Liver (tissue), 9 donors: Measurements from ENCODE around the gene ANO4. TPM values are rescaled to one million over a fixed set of nuclear protein-coding genes. Genes with fewer than 3 reads are reported as not detected.

Source experiments
- DNase-seq: peaks from one replicate; pipeline ENCODE4 v3.0.0-alpha.2; 2017; ENCODE audit warnings: low spot score
- H3K27ac ChIP-seq, 2 donors: one replicate each; pipeline ENCODE4 v1.7.0; 2013; ENCODE audit warnings: inconsistent platforms in 2 of 2, low read length in 2 of 2, control low read depth in 1 of 2, low read depth in 1 of 2, mild to moderate bottlenecking in 1 of 2
- H3K27me3 ChIP-seq, 4 donors: one replicate each; pipeline versions ENCODE4 v1.6.1 to v1.7.0; 2013; ENCODE audit warnings: low read length in 3 of 4, inconsistent platforms in 1 of 4, mild to moderate bottlenecking in 1 of 4, moderate library complexity in 1 of 4; ENCODE audit not compliant: control insufficient read depth in 4 of 4, insufficient read depth in 4 of 4
- H3K36me3 ChIP-seq, 4 donors: one replicate each; pipeline versions ENCODE4 v1.6.1 to v1.7.0; 2013; ENCODE audit warnings: low read length in 3 of 4, mild to moderate bottlenecking in 3 of 4, low read depth in 1 of 4, moderate library complexity in 1 of 4; ENCODE audit not compliant: control insufficient read depth in 4 of 4, insufficient read depth in 3 of 4
- H3K4me1 ChIP-seq, 4 donors: one replicate each; pipeline versions ENCODE4 v1.6.1 to v1.7.0; 2013; ENCODE audit warnings: low read length in 3 of 4, mild to moderate bottlenecking in 3 of 4, moderate library complexity in 1 of 4; ENCODE audit not compliant: control insufficient read depth in 4 of 4, insufficient read depth in 4 of 4
- H3K4me3 ChIP-seq, 3 donors: one replicate each; pipeline versions ENCODE4 v1.6.1 to v1.7.0; 2013; ENCODE audit warnings: low read length in 3 of 3, control low read depth in 1 of 3, low read depth in 1 of 3, mild to moderate bottlenecking in 1 of 3
- H3K9ac ChIP-seq, 2 donors: one replicate each; pipeline ENCODE4 v1.7.0; 2013; ENCODE audit warnings: low read length in 2 of 2, mild to moderate bottlenecking in 2 of 2, moderate library complexity in 2 of 2, control low read depth in 1 of 2, low read depth in 1 of 2
- H3K9me3 ChIP-seq, 4 donors: one replicate each; pipeline versions ENCODE4 v1.6.1 to v1.7.0; 2013; ENCODE audit warnings: low read length in 3 of 4; ENCODE audit not compliant: control insufficient read depth in 4 of 4
- ATF3 ChIP-seq: IDR thresholded peaks from 2 replicates; pipeline ENCODE4 v1.6.1; 2016; ENCODE audit warnings: antibody characterized with exemption
- CTCF ChIP-seq: fragments of 150-350 bp; IDR thresholded peaks from 2 replicates; pipeline ENCODE4 v1.5.1; 2017; ENCODE audit warnings: improper control_type of control experiment, low read depth, low read length; ENCODE audit not compliant: missing input control
- EGR1 ChIP-seq, 2 donors: IDR thresholded peaks; 2 replicates each; pipeline ENCODE4 v1.6.1; 2016 to 2018; ENCODE audit warnings: antibody characterized with exemption in 2 of 2, low read depth in 2 of 2
- FOXA1 ChIP-seq: IDR thresholded peaks from 2 replicates; pipeline ENCODE4 v1.6.1; 2016; ENCODE audit warnings: antibody characterized with exemption
- FOXA2 ChIP-seq: IDR thresholded peaks from 2 replicates; pipeline ENCODE4 v1.6.1; 2016; ENCODE audit warnings: antibody characterized with exemption
- GABPA ChIP-seq, 2 donors: IDR thresholded peaks in 1 of 2; conservative IDR thresholded peaks in 1 of 2; 2 replicates each; pipeline ENCODE4 v1.6.1; 2016; ENCODE audit warnings: antibody characterized with exemption in 2 of 2, mild to moderate bottlenecking in 1 of 2, moderate library complexity in 1 of 2
- HNF4A ChIP-seq, 2 donors: conservative IDR thresholded peaks; 2 replicates each; pipeline ENCODE4 v1.6.1; 2016; ENCODE audit warnings: antibody characterized with exemption in 2 of 2, mild to moderate bottlenecking in 2 of 2
- HNF4G ChIP-seq: IDR thresholded peaks from 2 replicates; pipeline ENCODE4 v1.6.1; 2016; ENCODE audit warnings: antibody characterized with exemption
- RAD21 ChIP-seq, 2 donors: IDR thresholded peaks; 2 replicates each; pipeline ENCODE4 v1.6.1; 2016; ENCODE audit warnings: antibody characterized with exemption in 2 of 2, mild to moderate bottlenecking in 2 of 2
- REST ChIP-seq: IDR thresholded peaks from 2 replicates; pipeline ENCODE4 v1.6.1; 2016; ENCODE audit warnings: antibody characterized with exemption, mild to moderate bottlenecking
- RXRA ChIP-seq, 2 donors: IDR thresholded peaks; 2 replicates each; pipeline ENCODE4 v1.6.1; 2017 to 2018; ENCODE audit warnings: antibody characterized with exemption in 2 of 2, mild to moderate bottlenecking in 1 of 2
- SP1 ChIP-seq: IDR thresholded peaks from 2 replicates; pipeline ENCODE4 v1.6.1; 2018; ENCODE audit warnings: antibody characterized with exemption, mild to moderate bottlenecking
- TAF1 ChIP-seq: conservative IDR thresholded peaks from 2 replicates; pipeline ENCODE4 v1.6.1; 2016; ENCODE audit warnings: antibody characterized with exemption, mild to moderate bottlenecking
- YY1 ChIP-seq: IDR thresholded peaks from 2 replicates; pipeline ENCODE4 v1.6.1; 2016; ENCODE audit warnings: antibody characterized with exemption, mild to moderate bottlenecking
- WGBS: extraction: QIAGEN DNeasy Blood & Tissue Kit; methylation state at CpG from one replicate; pipeline ENCODE4 v1.1.7; 2013; 5-methylcytosine and 5-hydroxymethylcytosine counted together
- polyA plus RNA-seq, 2 donors: library from polyadenylated mRNA; stranded (reverse) in 1 of 2; unstranded in 1 of 2; fragments of 200-250 nt in 1 of 2; fragments of >200 nt in 1 of 2; fragmentation: Nextera tagmentation in 1 of 2; extraction: Ambion mirVana in 1 of 2; gene quantifications; one replicate each; pipeline versions ENCODE4 v1.2.1 to v1.2.3, GENCODE V29; 2013 to 2015
- total RNA-seq, 2 donors: library from RNA; depleted of rRNA; stranded (reverse); fragments of >200 nt; gene quantifications; one replicate each; pipeline ENCODE4 v1.2.3, GENCODE V29; 2014
- donor health status: healthy.
- donor health status: healthy.
- donor health status: healthy.
- donor health status: healthy.
- donor health status: healthy.

The ANO4 gene
- total and polyA plus RNA-seq, 4 donors: 0.08 to 2.2 (median 0.17) TPM; not detected in 1

GRCh38 chr12:100993916-100994450 lies 199.4 kb downstream of the ANO4 start:
- Histone ChIP-seq H3K9me3 (no peaks in the 10 kb centered on the region), H3K27ac (no peak overlapping the region), H3K27me3 (peaks cover 0 to 2% (median 0%) of the 10 kb centered on the region in 4 donors), H3K4me3 (no peak overlapping the region), H3K36me3 (no peaks in the 10 kb centered on the region), H3K4me1 (no peaks in the 10 kb centered on the region), H3K9ac (no peak overlapping the region)
- TF ChIP-seq CTCF: no peak
- no peak for TF ChIP-seq FOXA1
- TF ChIP-seq HNF4G: no peak
- no peak for TF ChIP-seq TAF1
- no peak for TF ChIP-seq RAD21 (IDR thresholded peaks at IDR 0.05)
- TF ChIP-seq FOXA2: no peak
- no peak for TF ChIP-seq SP1
- TF ChIP-seq REST: no peak
- TF ChIP-seq EGR1 (IDR thresholded peaks at IDR 0.05; ENCODE audit: low read depth in 2 of 2): no peak
- TF ChIP-seq ATF3: no peak
- no peak for TF ChIP-seq HNF4A (conservative IDR thresholded peaks at IDR 0.05)
- TF ChIP-seq YY1: no peak
- WGBS: 94% methylated on average over 2 of the region's 2 CpGs
- no peak for DNase-seq

GRCh38 chr12:100995201-100995600 lies 200.6 kb downstream of the ANO4 start:
- Histone ChIP-seq H3K27me3 (peaks cover 0 to 2% (median 0%) of the 10 kb centered on the region in 4 donors), H3K9me3 (no peaks in the 10 kb centered on the region), H3K9ac (no peak overlapping the region), H3K36me3 (no peaks in the 10 kb centered on the region), H3K4me3 (no peak overlapping the region), H3K27ac (no peak overlapping the region), H3K4me1 (no peaks in the 10 kb centered on the region)
- TF ChIP-seq TAF1 (no peak), FOXA1 (no peak), YY1 (no peak), RXRA (IDR thresholded peaks at IDR 0.05) (no peak), SP1 (no peak), EGR1 (IDR thresholded peaks at IDR 0.05; ENCODE audit: low read depth in 2 of 2) (no peak)
- WGBS: 74% methylated on average over 3 of the region's 3 CpGs
- no peak for DNase-seq

GRCh38 chr12:100995771-100996170 lies 201.2 kb downstream of the ANO4 start:
- 67% methylated on average over 4 of the region's 4 CpGs for WGBS
- no peak overlapping the region for H3K4me3 ChIP-seq
- peaks cover 0 to 2% (median 0%) of the 10 kb centered on the region in 4 donors for H3K27me3 ChIP-seq
- no peak overlapping the region for H3K9ac ChIP-seq
- DNase-seq: no peak
- H3K9me3 ChIP-seq: no peaks in the 10 kb centered on the region
- no peaks in the 10 kb centered on the region for H3K36me3 ChIP-seq
- H3K4me1 ChIP-seq: no peaks in the 10 kb centered on the region
- H3K27ac ChIP-seq: no peak overlapping the region
- TF ChIP-seq GABPA (IDR thresholded peaks at IDR 0.05 in 1 of 2, conservative IDR thresholded peaks at IDR 0.05 in 1 of 2) (no peak), CTCF (no peak), EGR1 (IDR thresholded peaks at IDR 0.05; ENCODE audit: low read depth in 2 of 2) (no peak), SP1 (no peak), REST (no peak), HNF4A (conservative IDR thresholded peaks at IDR 0.05) (no peak), TAF1 (no peak)
